H1 (cell line): ENCODE results near the gene GDAP2. TPM values are rescaled to one million over a fixed set of nuclear protein-coding genes. Genes with fewer than 3 reads are reported as not detected.

Experiments
- CEBPB ChIP-seq: IDR thresholded peaks from 2 replicates; pipeline ENCODE4 v1.6.1; 2012; ENCODE audit warnings: low read depth, low read length
- JUN ChIP-seq: IDR thresholded peaks from 2 replicates; pipeline ENCODE4 v1.6.1; 2011; ENCODE audit warnings: low read depth, mild to moderate bottlenecking, improper control_type of control experiment, low read length
- MAX ChIP-seq: IDR thresholded peaks from 2 replicates; pipeline ENCODE4 v1.6.1; 2012; ENCODE audit warnings: inconsistent platforms
- RXRA ChIP-seq: IDR thresholded peaks from 2 replicates; pipeline ENCODE4 v1.6.1; 2011; ENCODE audit warnings: low read depth, mild to moderate bottlenecking, low read length, moderate library complexity; ENCODE audit not compliant: insufficient read depth
- polyA plus RNA-seq, 7 experiments: library from polyadenylated mRNA; depleted of rRNA in 3 of 7; stranded (reverse) in 5 of 7; unstranded in 2 of 7; fragments of >200 nt in 5 of 7; fragments of 200-250 nt in 2 of 7; gene quantifications; 1 replicate in 5 of 7; 2 replicates in 1 of 7; 4 replicates in 1 of 7; pipeline versions ENCODE4 v1.2.1 to v1.2.3, GENCODE V29; 2011 to 2013; ENCODE audit warnings: missing spikeins in 2 of 7, mixed read lengths in 2 of 7
- total RNA-seq: library from RNA; stranded (reverse); fragmentation: NEBNext Ultra II Directional; extraction: Animal tissue kit (Norgen Biotek cat#: 25700); gene quantifications from 2 replicates; pipeline ENCODE4 v1.2.1, GENCODE V29; 2021
- TF ChIP-seq, protein P1 (sequence below): fragments of 300-600 bp; sonication (generic); IDR thresholded peaks from 2 replicates; pipeline ENCODE4 v1.7.1; 2012; ENCODE audit warnings: low read length, moderate library complexity, mild to moderate bottlenecking, inconsistent platforms; ENCODE audit not compliant: insufficient replicate concordance

GDAP2 gene
- total and polyA plus RNA-seq, 2 of the 8 experiments (the other 6 are each of a cell fraction or from before 2014, with no cell fraction given), result 8.6 to 27.8 TPM

- TF ChIP-seq, protein P1, sequence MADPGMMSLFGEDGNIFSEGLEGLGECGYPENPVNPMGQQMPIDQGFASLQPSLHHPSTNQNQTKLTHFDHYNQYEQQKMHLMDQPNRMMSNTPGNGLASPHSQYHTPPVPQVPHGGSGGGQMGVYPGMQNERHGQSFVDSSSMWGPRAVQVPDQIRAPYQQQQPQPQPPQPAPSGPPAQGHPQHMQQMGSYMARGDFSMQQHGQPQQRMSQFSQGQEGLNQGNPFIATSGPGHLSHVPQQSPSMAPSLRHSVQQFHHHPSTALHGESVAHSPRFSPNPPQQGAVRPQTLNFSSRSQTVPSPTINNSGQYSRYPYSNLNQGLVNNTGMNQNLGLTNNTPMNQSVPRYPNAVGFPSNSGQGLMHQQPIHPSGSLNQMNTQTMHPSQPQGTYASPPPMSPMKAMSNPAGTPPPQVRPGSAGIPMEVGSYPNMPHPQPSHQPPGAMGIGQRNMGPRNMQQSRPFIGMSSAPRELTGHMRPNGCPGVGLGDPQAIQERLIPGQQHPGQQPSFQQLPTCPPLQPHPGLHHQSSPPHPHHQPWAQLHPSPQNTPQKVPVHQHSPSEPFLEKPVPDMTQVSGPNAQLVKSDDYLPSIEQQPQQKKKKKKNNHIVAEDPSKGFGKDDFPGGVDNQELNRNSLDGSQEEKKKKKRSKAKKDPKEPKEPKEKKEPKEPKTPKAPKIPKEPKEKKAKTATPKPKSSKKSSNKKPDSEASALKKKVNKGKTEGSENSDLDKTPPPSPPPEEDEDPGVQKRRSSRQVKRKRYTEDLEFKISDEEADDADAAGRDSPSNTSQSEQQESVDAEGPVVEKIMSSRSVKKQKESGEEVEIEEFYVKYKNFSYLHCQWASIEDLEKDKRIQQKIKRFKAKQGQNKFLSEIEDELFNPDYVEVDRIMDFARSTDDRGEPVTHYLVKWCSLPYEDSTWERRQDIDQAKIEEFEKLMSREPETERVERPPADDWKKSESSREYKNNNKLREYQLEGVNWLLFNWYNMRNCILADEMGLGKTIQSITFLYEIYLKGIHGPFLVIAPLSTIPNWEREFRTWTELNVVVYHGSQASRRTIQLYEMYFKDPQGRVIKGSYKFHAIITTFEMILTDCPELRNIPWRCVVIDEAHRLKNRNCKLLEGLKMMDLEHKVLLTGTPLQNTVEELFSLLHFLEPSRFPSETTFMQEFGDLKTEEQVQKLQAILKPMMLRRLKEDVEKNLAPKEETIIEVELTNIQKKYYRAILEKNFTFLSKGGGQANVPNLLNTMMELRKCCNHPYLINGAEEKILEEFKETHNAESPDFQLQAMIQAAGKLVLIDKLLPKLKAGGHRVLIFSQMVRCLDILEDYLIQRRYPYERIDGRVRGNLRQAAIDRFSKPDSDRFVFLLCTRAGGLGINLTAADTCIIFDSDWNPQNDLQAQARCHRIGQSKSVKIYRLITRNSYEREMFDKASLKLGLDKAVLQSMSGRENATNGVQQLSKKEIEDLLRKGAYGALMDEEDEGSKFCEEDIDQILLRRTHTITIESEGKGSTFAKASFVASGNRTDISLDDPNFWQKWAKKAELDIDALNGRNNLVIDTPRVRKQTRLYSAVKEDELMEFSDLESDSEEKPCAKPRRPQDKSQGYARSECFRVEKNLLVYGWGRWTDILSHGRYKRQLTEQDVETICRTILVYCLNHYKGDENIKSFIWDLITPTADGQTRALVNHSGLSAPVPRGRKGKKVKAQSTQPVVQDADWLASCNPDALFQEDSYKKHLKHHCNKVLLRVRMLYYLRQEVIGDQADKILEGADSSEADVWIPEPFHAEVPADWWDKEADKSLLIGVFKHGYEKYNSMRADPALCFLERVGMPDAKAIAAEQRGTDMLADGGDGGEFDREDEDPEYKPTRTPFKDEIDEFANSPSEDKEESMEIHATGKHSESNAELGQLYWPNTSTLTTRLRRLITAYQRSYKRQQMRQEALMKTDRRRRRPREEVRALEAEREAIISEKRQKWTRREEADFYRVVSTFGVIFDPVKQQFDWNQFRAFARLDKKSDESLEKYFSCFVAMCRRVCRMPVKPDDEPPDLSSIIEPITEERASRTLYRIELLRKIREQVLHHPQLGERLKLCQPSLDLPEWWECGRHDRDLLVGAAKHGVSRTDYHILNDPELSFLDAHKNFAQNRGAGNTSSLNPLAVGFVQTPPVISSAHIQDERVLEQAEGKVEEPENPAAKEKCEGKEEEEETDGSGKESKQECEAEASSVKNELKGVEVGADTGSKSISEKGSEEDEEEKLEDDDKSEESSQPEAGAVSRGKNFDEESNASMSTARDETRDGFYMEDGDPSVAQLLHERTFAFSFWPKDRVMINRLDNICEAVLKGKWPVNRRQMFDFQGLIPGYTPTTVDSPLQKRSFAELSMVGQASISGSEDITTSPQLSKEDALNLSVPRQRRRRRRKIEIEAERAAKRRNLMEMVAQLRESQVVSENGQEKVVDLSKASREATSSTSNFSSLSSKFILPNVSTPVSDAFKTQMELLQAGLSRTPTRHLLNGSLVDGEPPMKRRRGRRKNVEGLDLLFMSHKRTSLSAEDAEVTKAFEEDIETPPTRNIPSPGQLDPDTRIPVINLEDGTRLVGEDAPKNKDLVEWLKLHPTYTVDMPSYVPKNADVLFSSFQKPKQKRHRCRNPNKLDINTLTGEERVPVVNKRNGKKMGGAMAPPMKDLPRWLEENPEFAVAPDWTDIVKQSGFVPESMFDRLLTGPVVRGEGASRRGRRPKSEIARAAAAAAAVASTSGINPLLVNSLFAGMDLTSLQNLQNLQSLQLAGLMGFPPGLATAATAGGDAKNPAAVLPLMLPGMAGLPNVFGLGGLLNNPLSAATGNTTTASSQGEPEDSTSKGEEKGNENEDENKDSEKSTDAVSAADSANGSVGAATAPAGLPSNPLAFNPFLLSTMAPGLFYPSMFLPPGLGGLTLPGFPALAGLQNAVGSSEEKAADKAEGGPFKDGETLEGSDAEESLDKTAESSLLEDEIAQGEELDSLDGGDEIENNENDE, result no peak
- no peak for TF ChIP-seq RXRA
- TF ChIP-seq MAX, result no peak
- no peak for TF ChIP-seq CEBPB
- no peak for TF ChIP-seq JUN
These were observed 7.4 kb downstream of the GDAP2 start (continued) for GRCh38 chr1:117921991-117922390.
